HUES64 (cell line): ENCODE measurements around the gene PHETA1.

Experiments used
- H3K27ac ChIP-seq: 2 replicates; pipeline ENCODE4 v1.7.0; 2013; ENCODE audit warnings: low read depth, low read length, inconsistent platforms
- H3K27me3 ChIP-seq: 2 replicates; pipeline ENCODE4 v1.6.1; 2013; ENCODE audit warnings: mild to moderate bottlenecking, low read length; ENCODE audit not compliant: insufficient read depth
- H3K36me3 ChIP-seq: 2 replicates; pipeline ENCODE4 v1.6.1; 2013; ENCODE audit warnings: mild to moderate bottlenecking, low read length; ENCODE audit not compliant: insufficient read depth
- H3K4me1 ChIP-seq: 2 replicates; pipeline ENCODE4 v1.6.1; 2013; ENCODE audit warnings: mild to moderate bottlenecking, low read length, moderate library complexity; ENCODE audit not compliant: insufficient read depth
- H3K4me3 ChIP-seq: 2 replicates; pipeline ENCODE4 v1.5.1; 2013; ENCODE audit warnings: mild to moderate bottlenecking, low read length, moderate library complexity
- H3K9ac ChIP-seq: 2 replicates; pipeline ENCODE4 v1.6.1; 2013; ENCODE audit warnings: mild to moderate bottlenecking, low read depth, low read length
- H3K9me3 ChIP-seq: 2 replicates; pipeline ENCODE4 v1.6.1; 2013; ENCODE audit warnings: low read depth, low read length; ENCODE audit not compliant: insufficient read depth
- WGBS: fragments of 150-250, 120-280 bp; methylation state at CpG from one replicate; pipeline ENCODE4 v1.1.7; 2013; ENCODE audit warnings: missing lambda C conversion rate; 5-methylcytosine and 5-hydroxymethylcytosine counted together

Gene PHETA1

DNA sequence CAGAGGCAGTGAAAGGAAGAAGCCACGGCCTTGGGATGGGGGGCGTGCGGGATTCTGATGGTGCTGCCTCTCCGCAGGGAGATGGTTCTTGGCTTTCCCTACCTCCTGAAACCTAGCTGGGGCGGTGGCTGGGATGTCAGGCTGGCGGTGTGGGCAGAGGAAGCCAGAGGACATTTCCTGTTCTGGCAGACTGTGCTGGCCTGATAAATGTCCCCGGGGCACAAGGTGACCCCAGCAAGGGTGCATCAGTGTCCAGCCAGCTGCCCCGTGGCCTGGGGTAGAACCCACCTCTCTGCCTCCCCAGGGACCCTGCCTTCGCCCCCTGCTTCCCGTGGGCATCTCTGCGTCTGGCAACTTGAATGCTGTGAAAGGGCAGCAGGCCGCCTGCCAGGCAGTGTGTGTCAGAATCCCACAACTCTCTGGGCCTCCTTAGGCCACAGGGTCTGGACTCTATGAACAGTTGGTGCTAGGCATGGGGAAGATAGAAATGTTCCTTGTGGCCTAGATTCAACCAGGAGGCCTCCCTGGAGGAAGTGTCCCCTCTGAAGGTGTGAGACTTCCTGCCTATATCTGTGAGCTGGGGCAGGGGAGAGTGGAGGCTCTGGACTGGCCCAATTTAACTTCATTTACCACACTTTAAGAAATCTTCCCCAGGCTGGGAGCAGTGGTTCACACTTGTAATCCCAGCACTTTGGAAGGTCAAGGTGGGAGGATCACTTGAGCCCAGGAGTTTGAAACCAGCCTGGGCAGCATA is 41.7 kb upstream of the PHETA1 start:
- Histone ChIP-seq H3K9me3 (no peaks in the 10 kb centered on the region), H3K27me3 (no peaks in the 10 kb centered on the region), H3K27ac (peak overlapping the region; percentile 54; the same call in 1 of the 2 replicates), H3K4me3 (no peak overlapping the region), H3K36me3 (no peaks in the 10 kb centered on the region), H3K4me1 (peaks cover 49% of the 10 kb centered on the region), H3K9ac (no peak overlapping the region)
- 88% methylated on average over 12 of the region's 12 CpGs for WGBS

DNA sequence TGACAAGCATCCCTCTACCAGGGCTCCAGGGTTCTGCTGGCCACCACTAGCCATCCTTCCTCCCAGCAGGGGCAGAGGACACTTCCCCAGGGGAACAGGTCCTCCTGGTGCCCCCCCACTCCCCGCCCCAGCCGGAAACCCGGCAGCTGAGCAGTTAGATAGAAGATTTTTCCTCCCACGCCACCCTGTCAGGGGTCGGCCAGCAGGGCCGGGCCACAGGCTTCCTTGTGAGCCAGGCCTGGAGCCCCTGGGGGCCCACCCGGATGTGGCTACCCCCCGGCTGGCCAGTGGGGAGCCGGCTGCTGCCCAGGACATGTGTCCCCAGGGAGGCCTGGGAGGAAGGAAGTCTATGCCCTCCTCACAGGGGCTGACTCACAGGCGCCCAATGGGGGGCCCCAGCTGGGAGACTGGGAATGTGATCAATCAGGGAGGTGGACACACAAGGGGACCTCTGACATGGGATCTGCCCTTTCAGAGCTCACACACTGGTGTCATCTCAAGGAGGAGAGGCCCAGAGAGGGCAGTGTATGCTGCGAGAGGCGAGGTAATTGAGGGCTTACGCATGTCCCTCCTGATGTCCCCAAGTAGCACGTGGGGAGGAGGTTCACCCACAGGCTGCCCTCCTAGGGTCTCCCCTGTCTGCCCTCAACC is 41.0 kb upstream of the PHETA1 start:
- Histone ChIP-seq H3K27ac (peak overlapping the region; percentile 48), H3K27me3 (no peaks in the 10 kb centered on the region), H3K4me1 (peaks cover 50% of the 10 kb centered on the region), H3K9ac (no peak overlapping the region), H3K4me3 (no peak overlapping the region), H3K9me3 (no peaks in the 10 kb centered on the region), H3K36me3 (no peaks in the 10 kb centered on the region)
- 66% methylated on average over 14 of the region's 14 CpGs for WGBS

DNA sequence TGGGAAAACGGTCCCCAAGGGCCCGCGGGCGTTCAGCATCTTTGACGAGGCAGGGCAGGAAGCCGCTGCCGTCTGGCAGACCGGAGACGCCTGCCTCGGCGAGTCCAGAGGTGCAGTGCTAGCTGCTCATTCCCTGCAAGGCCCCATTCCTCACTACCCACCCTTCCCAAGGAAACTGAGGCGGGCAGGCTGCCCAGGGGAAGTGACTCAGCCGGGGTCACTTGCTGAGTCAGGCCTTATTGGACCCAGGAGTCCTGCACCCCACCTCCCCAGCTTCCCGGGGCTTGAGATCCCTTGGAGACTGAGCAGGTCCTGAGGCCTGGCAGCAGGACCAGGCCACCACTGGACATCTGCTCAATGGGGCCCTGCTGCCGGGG is 40.5 kb upstream of the PHETA1 start:
- no peak overlapping the region for H3K4me3 ChIP-seq
- peaks cover 55% of the 10 kb centered on the region for H3K4me1 ChIP-seq
- H3K9ac ChIP-seq: no peak overlapping the region
- no peaks in the 10 kb centered on the region for H3K27me3 ChIP-seq
- H3K36me3 ChIP-seq: no peaks in the 10 kb centered on the region
- H3K9me3 ChIP-seq: no peaks in the 10 kb centered on the region
- H3K27ac ChIP-seq: peak overlapping the region; percentile 48
- WGBS: 91% methylated on average over 15 of the region's 15 CpGs

DNA sequence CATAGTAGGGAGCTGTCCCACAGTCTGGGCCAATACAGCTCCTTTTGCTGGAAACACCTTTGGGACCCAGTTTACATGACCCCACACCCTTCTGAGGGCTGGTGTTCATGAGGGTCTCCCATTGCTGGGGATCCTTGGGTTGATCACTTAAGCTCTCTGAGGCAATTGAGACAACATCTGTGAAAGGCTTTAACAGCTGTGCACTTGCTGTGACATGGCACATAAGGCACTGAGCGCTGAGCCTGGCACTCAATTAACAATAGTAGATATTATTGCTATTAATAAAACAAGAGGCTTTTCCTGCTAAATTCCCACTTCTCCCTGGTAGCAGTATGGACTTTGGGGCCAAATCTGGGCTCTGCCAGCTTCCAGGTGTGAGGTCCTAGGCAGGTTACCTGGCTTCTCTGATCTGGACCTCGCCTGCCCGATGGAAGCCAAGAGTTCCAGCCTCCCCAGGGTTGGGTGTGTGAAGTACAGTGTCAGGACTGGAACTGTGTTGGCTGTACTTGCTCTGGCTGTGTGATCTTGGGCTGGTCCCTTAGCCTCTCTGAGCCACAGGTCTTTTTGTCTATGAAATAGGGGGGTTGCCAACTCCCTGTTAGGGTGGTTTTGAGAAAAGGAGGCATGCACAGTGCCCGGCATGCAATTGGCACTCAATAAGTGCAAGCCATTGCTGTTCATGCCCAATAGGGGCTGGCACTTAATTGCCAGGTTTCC is 39.9 kb upstream of the PHETA1 start:
- H3K27ac ChIP-seq: no peak overlapping the region
- no peaks in the 10 kb centered on the region for H3K9me3 ChIP-seq
- no peak overlapping the region for H3K4me3 ChIP-seq
- no peaks in the 10 kb centered on the region for H3K27me3 ChIP-seq
- 93% methylated on average over 3 of the region's 4 CpGs for WGBS
- no peaks in the 10 kb centered on the region for H3K36me3 ChIP-seq
- no peak overlapping the region for H3K9ac ChIP-seq
- H3K4me1 ChIP-seq: peaks cover 57% of the 10 kb centered on the region

DNA sequence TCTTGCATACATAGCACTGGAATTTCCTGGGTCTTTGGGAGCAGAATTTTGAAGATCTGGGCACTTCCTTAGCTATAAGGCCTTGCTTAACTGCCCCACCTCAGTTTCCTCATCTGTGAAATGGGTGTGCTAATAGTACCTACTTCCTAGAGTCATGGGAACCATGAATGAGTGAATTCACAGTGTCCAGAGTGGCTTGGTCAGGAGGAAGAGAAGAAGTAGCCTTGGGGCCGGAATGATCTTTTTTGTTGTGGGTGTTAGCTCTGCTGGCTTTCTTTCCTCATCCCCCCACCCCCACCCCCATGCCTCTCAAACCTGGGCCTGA is 39.2 kb upstream of the PHETA1 start:
- Histone ChIP-seq H3K9me3 (no peaks in the 10 kb centered on the region), H3K27me3 (no peaks in the 10 kb centered on the region), H3K36me3 (no peaks in the 10 kb centered on the region), H3K27ac (no peak overlapping the region), H3K4me3 (peak overlapping the region; percentile 74; the same call in 1 of the 2 replicates), H3K4me1 (peaks cover 53% of the 10 kb centered on the region), H3K9ac (no peak overlapping the region)
- WGBS: no CpG with 5 or more reads among the region's 1 CpG

- 51% methylated on average over 9 of the region's 9 CpGs for WGBS
- Histone ChIP-seq H3K9ac (peak overlapping the region; percentile 66; the same call in 1 of the 2 replicates), H3K9me3 (no peaks in the 10 kb centered on the region), H3K4me3 (peak overlapping the region; percentile 74), H3K36me3 (no peaks in the 10 kb centered on the region), H3K4me1 (peaks cover 49% of the 10 kb centered on the region), H3K27me3 (no peaks in the 10 kb centered on the region), H3K27ac (peak overlapping the region; percentile 17; the same call in 1 of the 2 replicates)
Measured at GRCh38 chr12:111407377-111408115, 38.7 kb upstream of the PHETA1 start.

- whole genome bisulfite sequencing: 7% methylated on average over 28 of the region's 34 CpGs
Measured at GRCh38 chr12:111406474-111407376, 37.8 kb upstream of the PHETA1 start.

GRCh38 chr12:111405859-111406473 is 37.1 kb upstream of the PHETA1 start, which contains the start of gene SH2B3:
Gene SH2B3, plus strand, starts transcription at chr12:111405923. Its CDS starts 12,223 bp downstream, at chr12:111418146.
- Histone ChIP-seq H3K27me3 (no peaks in the 10 kb centered on the region), H3K9me3 (no peaks in the 10 kb centered on the region), H3K9ac (peak within 1 kb of the TSS; percentile 86), H3K27ac (peak within 1 kb of the TSS; percentile 74), H3K4me1 (peaks cover 33% of the 10 kb centered on the region), H3K4me3 (peak within 1 kb of the TSS; percentile 74), H3K36me3 (no peaks in the 10 kb centered on the region)
- WGBS: under 1% methylated on average over 72 of the region's 80 CpGs

More at GRCh38 chr12:111406474-111407376, 37.8 kb upstream of the PHETA1 start:
- Histone ChIP-seq H3K4me1 (peaks cover 41% of the 10 kb centered on the region), H3K9ac (peak overlapping the region; percentile 66), H3K27ac (peak overlapping the region; percentile 38; the same call in 1 of the 2 replicates), H3K9me3 (no peaks in the 10 kb centered on the region), H3K27me3 (no peaks in the 10 kb centered on the region), H3K4me3 (peak overlapping the region; percentile 74), H3K36me3 (no peaks in the 10 kb centered on the region)

GRCh38 chr12:111405149-111405858 is 36.4 kb upstream of the PHETA1 start:
- under 1% methylated on average over 59 of the region's 59 CpGs for WGBS
- peak overlapping the region; percentile 74 for H3K27ac ChIP-seq

More at GRCh38 chr12:111405149-111405858, 36.4 kb upstream of the PHETA1 start:
- peak overlapping the region; percentile 74 for H3K4me3 ChIP-seq
- H3K9me3 ChIP-seq: no peaks in the 10 kb centered on the region
- peak overlapping the region; percentile 86 for H3K9ac ChIP-seq
- H3K36me3 ChIP-seq: no peaks in the 10 kb centered on the region
- H3K4me1 ChIP-seq: peaks cover 28% of the 10 kb centered on the region
- no peaks in the 10 kb centered on the region for H3K27me3 ChIP-seq
